K562 (cell line): Measurements from ENCODE around the gene GLI1.

ENCODE experiments used
- CAMTA2 ChIP-seq: fragments of 250-450 bp; sonication (Bioruptor Pico); conservative IDR thresholded peaks from 2 replicates; pipeline ENCODE4 v1.5.1; 2022
- CBFB ChIP-seq: sonication (generic); formaldehyde crosslinking; IDR thresholded peaks from 2 replicates; pipeline ENCODE4 v1.4.0; 2020; ENCODE audit warnings: mild to moderate bottlenecking, missing genetic modification reagents
- CHD1 ChIP-seq: fragments of 200-600 bp; sonication (generic); IDR thresholded peaks from one replicate; pipeline ENCODE4 v1.6.1; 2012; ENCODE audit warnings: mild to moderate bottlenecking, moderate library complexity, low read length, inconsistent platforms
- DLX4 ChIP-seq: fragments of 250-450 bp; sonication (Bioruptor Pico); IDR thresholded peaks from 2 replicates; pipeline ENCODE4 v1.6.1; 2021; ENCODE audit warnings: mild to moderate bottlenecking
- FOXA1 ChIP-seq: fragments of 450-650 bp; IDR thresholded peaks from 2 replicates; pipeline ENCODE4 v1.6.1; 2016; ENCODE audit warnings: mild to moderate bottlenecking, borderline replicate concordance
- IRF2 ChIP-seq: sonication (generic); formaldehyde crosslinking; IDR thresholded peaks from 2 replicates; pipeline ENCODE4 v1.8.1; 2022; ENCODE audit warnings: mild to moderate bottlenecking, missing genetic modification reagents
- KLF16 ChIP-seq: IDR thresholded peaks from 2 replicates; pipeline ENCODE4 v1.6.1; 2016; ENCODE audit warnings: antibody characterized with exemption
- LCOR ChIP-seq: sonication (generic); formaldehyde crosslinking; IDR thresholded peaks from 2 replicates; pipeline ENCODE4 v1.8.0; 2022; ENCODE audit warnings: mild to moderate bottlenecking, missing genetic modification reagents
- MYC ChIP-seq, 2 experiments: fragments of 250-450 bp in 1 of 2; sonication (Bioruptor Pico) in 1 of 2; IDR thresholded peaks; 2 replicates each; pipeline versions ENCODE4 v1.5.1 to v1.6.1; 2012 to 2021; ENCODE audit warnings: low read depth in 2 of 2, borderline replicate concordance in 1 of 2, improper control_type of control experiment in 1 of 2, low read length in 1 of 2, mild to moderate bottlenecking in 1 of 2, moderate library complexity in 1 of 2
- POLR2A ChIP-seq: fragments of 450-650 bp; conservative IDR thresholded peaks from 2 replicates; pipeline ENCODE4 v1.6.1; 2016
- RCOR1 ChIP-seq, 2 experiments: IDR thresholded peaks; 2 replicates each; pipeline ENCODE4 v1.6.1; 2012; ENCODE audit warnings: low read depth in 2 of 2, low read length in 2 of 2, borderline replicate concordance in 1 of 2, improper control_type of control experiment in 1 of 2
- TFAM ChIP-seq: fragments of 250-450 bp; sonication (Bioruptor Pico); conservative IDR thresholded peaks from 2 replicates; pipeline ENCODE4 v1.5.0; 2021; ENCODE audit warnings: mild to moderate bottlenecking, moderate library complexity
- ZNF232 ChIP-seq: sonication (generic); formaldehyde crosslinking; IDR thresholded peaks from 2 replicates; pipeline ENCODE4 v1.8.0; 2022; ENCODE audit warnings: mild to moderate bottlenecking, missing genetic modification reagents

DNA sequence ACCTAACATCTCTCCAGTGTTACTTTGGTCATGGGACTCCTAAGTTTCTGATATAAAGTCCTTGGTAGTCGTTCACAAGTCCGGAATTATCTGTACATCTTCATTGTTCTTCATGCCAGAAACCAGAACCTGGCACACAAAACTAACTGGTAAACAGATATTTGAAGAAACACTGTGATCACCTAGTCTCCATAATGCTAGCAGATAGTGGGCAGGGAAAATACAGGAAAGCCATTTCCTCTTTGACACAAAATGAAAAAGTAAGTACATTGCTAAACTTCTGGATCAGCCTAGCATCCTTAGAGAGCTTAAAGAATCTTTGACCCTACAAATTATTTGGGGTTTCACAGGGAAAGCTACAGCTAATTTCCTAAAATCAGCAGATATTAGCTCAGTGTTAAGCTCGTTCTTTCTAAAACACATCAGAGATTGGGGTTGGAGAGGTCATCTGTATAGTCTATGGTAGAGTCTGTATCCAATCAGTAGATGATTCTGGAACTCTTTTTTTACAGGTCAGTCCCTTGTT lies 55.9 kb downstream of the GLI1 start:
- no peak for TF ChIP-seq KLF16
- no peak for TF ChIP-seq LCOR (CRISPR knock-in tag)
- TF ChIP-seq DLX4, result no peak
- no peak for TF ChIP-seq POLR2A
- TF ChIP-seq FOXA1, result no peak
- no peak for TF ChIP-seq RCOR1 (IDR thresholded peaks at IDR 0.05; ENCODE audit: borderline replicate concordance in 1 of 2, low read depth in 2 of 2, low read length in 2 of 2)
- TF ChIP-seq IRF2 (CRISPR knock-in tag), result no peak
- no peak for TF ChIP-seq CBFB (CRISPR knock-in tag)
- TF ChIP-seq ZNF232 (CRISPR knock-in tag), result no peak
- no peak for TF ChIP-seq MYC (IDR thresholded peaks at IDR 0.05; ENCODE audit: low read depth, low read length)
- no peak for TF ChIP-seq MYC (CRISPR knock-in tag; IDR thresholded peaks at IDR 0.05; ENCODE audit: borderline replicate concordance, low read depth)
- TF ChIP-seq TFAM (CRISPR knock-in tag), result no peak
- TF ChIP-seq CHD1, result no peak
- TF ChIP-seq CAMTA2 (CRISPR knock-in tag), result no peak
